Aorta (tissue), 5 donors: ENCODE results near the gene POC1B. TPM values are rescaled to one million over a fixed set of nuclear protein-coding genes. Genes with fewer than 3 reads are reported as not detected.

ENCODE experiments used
- ATAC-seq: fragments of 200-7000 bp; cut with Tn5 transposase; one replicate; pipeline ENCODE4 v1.9.1; 2022; ENCODE audit warnings: moderate library complexity; ENCODE audit not compliant: low FRiP score
- DNase-seq, 2 donors: peaks; one replicate each; pipeline ENCODE4 v3.0.0-alpha.2; 2020
- H3K27ac ChIP-seq, 2 donors: one replicate each; pipeline ENCODE4 v1.5.1; 2013; ENCODE audit warnings: low read length in 2 of 2, mild to moderate bottlenecking in 2 of 2, moderate library complexity in 2 of 2, control low read depth in 1 of 2, inconsistent platforms in 1 of 2, low read depth in 1 of 2
- H3K27me3 ChIP-seq, 2 donors: one replicate each; pipeline ENCODE4 v1.6.1; 2013; ENCODE audit warnings: control low read depth in 1 of 2, low read length in 1 of 2, mild to moderate bottlenecking in 1 of 2, moderate library complexity in 1 of 2; ENCODE audit not compliant: insufficient read depth in 2 of 2, control insufficient read depth in 1 of 2
- H3K36me3 ChIP-seq, 2 donors: one replicate each; pipeline ENCODE4 v1.6.1; 2013; ENCODE audit warnings: control low read depth in 1 of 2, low read length in 1 of 2, mild to moderate bottlenecking in 1 of 2; ENCODE audit not compliant: insufficient read depth in 2 of 2, control insufficient read depth in 1 of 2
- H3K4me1 ChIP-seq, 2 donors: one replicate each; pipeline ENCODE4 v1.6.1; 2013; ENCODE audit warnings: low read length in 2 of 2, control low read depth in 1 of 2, mild to moderate bottlenecking in 1 of 2, moderate library complexity in 1 of 2; ENCODE audit not compliant: insufficient read depth in 2 of 2, control insufficient read depth in 1 of 2
- H3K4me3 ChIP-seq, 2 donors: one replicate each; pipeline ENCODE4 v1.5.1; 2013; ENCODE audit warnings: low read length in 2 of 2, control low read depth in 1 of 2, mild to moderate bottlenecking in 1 of 2
- H3K9me3 ChIP-seq: one replicate; pipeline ENCODE4 v1.6.1; 2013; ENCODE audit warnings: mild to moderate bottlenecking, low read length; ENCODE audit not compliant: control insufficient read depth
- WGBS, 2 donors: extraction: QIAGEN DNeasy Blood & Tissue Kit; methylation state at CpG; one replicate each; pipeline ENCODE4 v1.1.7; 2013; 5-methylcytosine and 5-hydroxymethylcytosine counted together
- intact Hi-C, 2 donors: fragments of 100-400 bp; cut with DNase I; formaldehyde crosslinking; loops; one replicate each; pipeline versions ENCODE4 v1.14.2 to v1.15.0; 2022
- polyA plus RNA-seq, 2 donors: library from polyadenylated mRNA; stranded (reverse); fragments of 200-250 nt; gene quantifications; one replicate each; pipeline ENCODE4 v1.2.3, GENCODE V29; 2013
- total RNA-seq, 2 donors: library from RNA; stranded (reverse); fragmentation: NEBNext Ultra II Directional; extraction: Animal tissue kit (Norgen Biotek cat#: 25700); gene quantifications; one replicate each; pipeline ENCODE4 v1.2.1, GENCODE V29; 2021
- donor health status: healthy with polysubstance abuse.
- donor health status: Bipolar disorder and iron deficiency.
- donor health status: DM: no; HTN: no; CAD: no.
- donor health status: DM: no; HTN: no; CAD: no.
- donor health status: DM: yes; HTN: yes; CAD: no.

The POC1B gene
- total and polyA plus RNA-seq, 4 donors: 7.3 to 21.9 (median 20.6) TPM

DNA sequence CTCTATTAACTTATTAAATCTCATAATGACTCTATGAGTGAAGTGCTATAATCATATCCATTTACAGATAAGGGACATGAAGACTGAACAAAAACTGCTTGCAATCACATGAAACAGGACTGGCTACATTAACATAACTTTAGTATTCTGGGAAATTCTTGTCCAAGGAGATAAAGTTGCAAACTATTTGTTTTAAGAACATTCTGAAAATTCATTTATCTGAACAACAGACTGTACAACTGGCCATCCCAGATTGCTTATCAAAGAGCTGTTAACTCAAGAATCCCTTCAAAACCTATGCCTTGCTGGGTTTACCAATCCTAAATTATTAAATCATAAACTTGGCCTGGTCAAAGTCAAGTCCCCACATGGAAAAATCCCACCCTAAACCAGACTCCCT is 39.2 kb upstream of the POC1B start:
- H3K4me3 ChIP-seq: no peak overlapping the region
- H3K27me3 ChIP-seq: no peaks in the 10 kb centered on the region
- intact Hi-C loops: no loop called here
- DNase-seq (no peak), ATAC-seq (no peak)
- H3K36me3 ChIP-seq: no peaks in the 10 kb centered on the region
- no peaks in the 10 kb centered on the region for H3K9me3 ChIP-seq
- H3K27ac ChIP-seq: no peak overlapping the region
- H3K4me1 ChIP-seq: no peaks in the 10 kb centered on the region

DNA sequence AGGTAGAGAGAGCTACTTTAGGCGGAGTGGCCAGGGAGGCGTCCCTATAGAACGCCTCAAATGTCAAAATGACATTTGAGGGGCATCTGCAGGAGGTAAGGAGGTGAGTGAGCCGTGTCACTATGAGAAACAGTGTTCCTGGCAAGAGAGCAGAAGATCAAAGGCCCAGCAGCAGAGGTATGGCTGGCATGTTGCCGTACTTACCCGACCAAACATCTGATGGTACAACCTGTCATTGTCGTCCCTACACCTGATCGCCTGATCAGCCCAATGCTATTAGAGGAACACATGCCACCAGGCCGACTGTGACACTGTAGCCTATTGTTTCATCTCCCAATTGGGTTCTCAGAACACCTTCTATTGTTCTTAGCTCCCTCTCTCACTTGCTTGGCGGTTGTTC is 33.9 kb upstream of the POC1B start:
- 90 to 91% methylated on average over 10 of the region's 10 CpGs for WGBS, 2 donors
- Histone ChIP-seq H3K27me3 (no peaks in the 10 kb centered on the region), H3K36me3 (no peaks in the 10 kb centered on the region), H3K27ac (no peak overlapping the region), H3K4me3 (no peak overlapping the region), H3K4me1 (no peaks in the 10 kb centered on the region), H3K9me3 (no peaks in the 10 kb centered on the region)
- intact Hi-C loops: no loop called here
- DNase-seq (no peak), ATAC-seq (peak; percentile 33)

DNA sequence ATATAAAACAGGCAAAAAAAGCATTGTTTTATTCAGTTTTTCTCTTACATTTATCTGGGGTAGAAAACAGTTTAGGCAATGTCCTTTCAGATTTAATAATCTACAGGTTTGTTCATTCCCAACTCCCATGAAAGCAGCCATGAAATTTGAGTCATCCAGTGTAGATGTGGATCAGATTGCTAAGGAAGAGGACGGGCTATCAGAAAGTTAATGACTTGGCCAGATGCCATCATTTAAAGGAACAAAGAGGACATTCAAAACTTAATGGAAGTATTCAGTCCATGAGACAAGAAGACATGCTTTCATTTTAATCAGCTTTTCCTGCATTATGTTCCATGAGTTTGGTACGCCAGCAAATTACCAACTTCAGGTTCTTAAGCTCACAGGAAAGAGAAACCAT is 31.1 kb upstream of the POC1B start:
- 75 to 80% methylated on average over 2 of the region's 2 CpGs for WGBS, 2 donors
- intact Hi-C loops: no loop called here
- no peaks in the 10 kb centered on the region for H3K4me1 ChIP-seq
- ATAC-seq (no peak), DNase-seq (no peak)
- no peaks in the 10 kb centered on the region for H3K27me3 ChIP-seq
- no peaks in the 10 kb centered on the region for H3K36me3 ChIP-seq
- H3K9me3 ChIP-seq: no peaks in the 10 kb centered on the region
- no peak overlapping the region for H3K27ac ChIP-seq
- no peak overlapping the region for H3K4me3 ChIP-seq

DNA sequence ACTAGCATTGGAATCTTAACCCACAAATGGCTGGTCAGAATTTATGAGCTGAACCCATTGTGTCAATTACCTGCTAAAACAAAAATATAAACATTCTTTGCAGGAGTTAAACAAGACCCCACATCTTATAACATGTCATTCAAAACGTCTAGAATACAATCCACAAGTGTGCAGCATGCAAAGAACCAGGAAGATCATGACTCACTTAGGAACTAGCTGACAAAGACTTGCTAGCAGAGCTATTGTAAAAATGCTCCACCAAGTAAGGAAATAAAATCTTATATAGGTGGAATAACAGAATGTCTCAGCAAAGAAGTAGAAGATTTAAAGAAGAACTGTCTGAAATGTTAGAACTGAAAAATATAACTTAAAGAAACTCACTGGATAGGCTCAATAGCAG is 26.5 kb upstream of the POC1B start:
- H3K4me3 ChIP-seq: no peak overlapping the region
- no peak overlapping the region for H3K27ac ChIP-seq
- no peaks in the 10 kb centered on the region for H3K36me3 ChIP-seq
- DNase-seq (no peak), ATAC-seq (no peak)
- H3K27me3 ChIP-seq: no peaks in the 10 kb centered on the region
- no peaks in the 10 kb centered on the region for H3K9me3 ChIP-seq
- H3K4me1 ChIP-seq: no peaks in the 10 kb centered on the region
- intact Hi-C loops: no loop called here
- 15 to 16% methylated on average over 1 of the region's 1 CpG for WGBS, 2 donors

DNA sequence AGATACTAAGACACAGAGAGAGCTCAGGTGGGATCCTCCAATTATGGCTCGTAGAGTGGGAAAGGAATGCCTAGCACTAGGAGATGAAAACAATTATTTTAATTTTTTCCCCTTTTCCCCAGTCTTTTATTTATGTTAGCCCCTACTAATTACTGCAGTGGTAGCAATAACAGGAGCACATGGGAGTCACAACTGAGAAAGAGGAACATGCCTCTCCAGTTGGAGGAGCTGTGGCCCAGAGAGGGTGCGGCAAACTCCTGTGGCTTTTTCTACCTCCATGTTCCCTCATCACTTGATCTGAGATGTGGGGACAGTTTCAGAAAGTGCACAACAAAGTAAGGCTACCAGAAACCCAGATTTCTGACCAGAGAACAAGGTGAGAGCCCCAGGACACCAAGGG is 25.9 kb upstream of the POC1B start:
- H3K4me1 ChIP-seq: no peaks in the 10 kb centered on the region
- no peaks in the 10 kb centered on the region for H3K36me3 ChIP-seq
- no peak for DNase-seq
- H3K27me3 ChIP-seq: no peaks in the 10 kb centered on the region
- H3K9me3 ChIP-seq: no peaks in the 10 kb centered on the region
- intact Hi-C loops: no loop called here
- H3K4me3 ChIP-seq: no peak overlapping the region
- ATAC-seq: no peak
- 95 to 96% methylated on average over 2 of the region's 2 CpGs for WGBS, 2 donors
- H3K27ac ChIP-seq: no peak overlapping the region

DNA sequence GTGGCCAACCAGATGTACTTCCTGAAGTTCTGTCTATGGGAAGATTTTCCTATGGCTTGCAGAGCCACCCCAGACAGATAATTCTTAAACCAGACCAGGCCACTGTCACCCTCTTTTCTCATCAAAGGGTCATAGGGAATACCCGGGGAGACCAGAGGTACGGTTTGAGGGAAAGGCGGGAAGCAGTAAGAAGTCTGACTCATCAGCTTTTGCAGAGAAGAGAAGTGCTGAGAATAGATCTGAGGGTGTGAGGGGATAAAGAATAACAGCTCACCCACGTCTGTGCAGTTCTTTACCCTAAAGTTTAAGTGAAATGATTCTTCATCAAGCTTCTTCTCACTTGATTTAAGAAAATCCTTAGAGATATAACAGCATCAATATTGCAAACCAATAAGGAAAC is 21.3 kb upstream of the POC1B start:
- Histone ChIP-seq H3K36me3 (no peaks in the 10 kb centered on the region), H3K4me1 (peaks cover 0 to 2% of the 10 kb centered on the region in 2 donors), H3K27ac (no peak overlapping the region), H3K9me3 (no peaks in the 10 kb centered on the region), H3K27me3 (no peaks in the 10 kb centered on the region), H3K4me3 (no peak overlapping the region)
- ATAC-seq (no peak), DNase-seq (no peak)
- WGBS, 2 donors: 74 to 81% methylated on average over 4 of the region's 4 CpGs
- intact Hi-C loops: loop anchor here in 1 of 2 donors (10.0 kb wide), 2 partner anchors 158 to 558 kb away; partner anchors contain the start of gene ATP2B1

DNA sequence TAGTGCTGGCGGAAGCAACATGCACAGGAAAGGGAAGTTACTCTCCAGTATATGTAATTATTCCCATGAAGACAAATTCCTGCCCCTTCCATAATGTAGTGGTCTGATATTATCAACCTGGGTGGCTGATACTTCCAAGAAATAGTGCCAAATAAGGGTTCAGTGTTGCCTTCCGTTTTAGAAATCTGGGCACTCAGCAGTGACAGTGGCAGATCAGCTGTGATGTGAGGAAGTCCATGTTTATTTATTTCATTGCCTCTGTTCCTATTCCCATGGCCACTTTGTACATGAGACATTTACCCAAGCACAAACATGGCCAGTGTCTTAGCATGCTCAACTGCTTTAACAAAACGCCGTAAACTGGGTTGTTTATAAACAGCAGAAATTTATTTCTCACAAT is 20.3 kb upstream of the POC1B start:
- H3K27ac ChIP-seq: no peak overlapping the region
- H3K9me3 ChIP-seq: no peaks in the 10 kb centered on the region
- WGBS, 2 donors: 85 to 86% methylated on average over 4 of the region's 4 CpGs
- ATAC-seq (no peak), DNase-seq (no peak)
- H3K27me3 ChIP-seq: no peaks in the 10 kb centered on the region
- H3K4me1 ChIP-seq: peaks cover 0 to 2% of the 10 kb centered on the region in 2 donors
- intact Hi-C loops: loop anchor here in 1 of 2 donors (10.0 kb wide), 2 partner anchors 159 to 559 kb away; partner anchors contain the start of gene ATP2B1
- no peaks in the 10 kb centered on the region for H3K36me3 ChIP-seq
- H3K4me3 ChIP-seq: no peak overlapping the region

DNA sequence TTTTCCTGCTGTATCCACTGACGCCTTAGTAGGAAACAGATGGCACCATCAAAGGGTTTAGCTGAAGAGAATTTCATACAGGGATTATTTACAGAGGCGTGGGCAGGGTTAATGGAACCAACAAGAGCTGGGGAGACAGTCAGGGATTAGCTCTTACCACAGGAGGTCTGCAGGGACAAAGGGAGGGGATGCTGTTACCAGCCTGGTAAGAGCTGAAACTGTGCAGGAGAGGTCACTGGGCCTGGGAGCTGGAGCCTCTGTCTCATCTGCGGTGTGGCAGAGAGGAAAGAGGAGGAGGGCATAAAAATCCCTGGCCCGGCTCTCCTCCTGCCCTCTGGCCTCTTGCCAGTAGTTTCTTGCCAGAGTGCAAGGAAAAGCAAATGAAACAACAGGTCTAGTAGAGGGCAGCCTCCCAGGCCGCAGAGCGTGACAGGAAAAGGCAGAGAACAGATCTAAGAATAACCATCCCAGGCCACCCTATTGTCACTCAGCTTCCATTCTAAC is 18.9 kb upstream of the POC1B start:
- Histone ChIP-seq H3K4me1 (peaks cover 0 to 2% of the 10 kb centered on the region in 2 donors), H3K36me3 (no peaks in the 10 kb centered on the region), H3K9me3 (no peaks in the 10 kb centered on the region), H3K27ac (peak overlapping the region in 1 of 2 donors; percentile 29), H3K4me3 (no peak overlapping the region), H3K27me3 (no peaks in the 10 kb centered on the region)
- intact Hi-C loops: loop anchor here (5.0 to 10.0 kb wide), 3 partner anchors 160 to 560 kb away; partner anchors contain the start of gene ATP2B1 (in 1 of the 2)
- DNase-seq (peak; percentile 58 to 75), ATAC-seq (peak; percentile 4)
- WGBS, 2 donors: 25 to 28% methylated on average over 6 of the region's 6 CpGs

DNA sequence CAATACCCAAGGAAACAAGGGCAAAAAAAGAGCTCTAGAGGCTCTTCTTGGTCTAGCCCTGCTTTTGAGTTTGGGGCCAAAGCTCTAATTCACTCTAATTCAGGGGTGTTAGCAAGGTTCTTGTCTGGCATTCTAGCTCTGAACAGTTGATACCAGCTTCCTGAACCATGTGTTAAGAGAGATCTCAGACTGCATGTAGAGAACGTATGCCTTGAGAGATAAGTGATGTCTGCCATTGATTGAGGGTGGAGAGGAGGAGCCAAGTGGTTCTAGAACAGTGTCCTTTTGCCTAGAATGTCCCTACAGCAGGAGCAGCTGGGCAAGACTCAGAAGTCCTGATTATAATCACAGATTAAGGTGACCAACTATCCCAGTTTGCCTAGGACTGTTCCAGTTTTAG is 18.2 kb upstream of the POC1B start:
- intact Hi-C loops: loop anchor here (5.0 to 10.0 kb wide), 3 partner anchors 161 to 561 kb away; partner anchors contain the start of gene ATP2B1 (in 1 of the 2)
- WGBS, 2 donors: 79 to 100% methylated on average over 1 of the region's 1 CpG
- H3K27ac ChIP-seq: no peak overlapping the region

More for the DNA sequence above, 18.2 kb upstream of the POC1B start:
- Histone ChIP-seq H3K4me1 (peaks cover 0 to 2% of the 10 kb centered on the region in 2 donors), H3K36me3 (no peaks in the 10 kb centered on the region), H3K9me3 (no peaks in the 10 kb centered on the region), H3K27me3 (no peaks in the 10 kb centered on the region), H3K4me3 (no peak overlapping the region)
- ATAC-seq: no peak
- DNase-seq: no peak
